Hematopoietic multipotent progenitor cell treated with erythropoietin and hydrocortisone succinate and interleukin-3 and kit ligand, for 15 days (in vitro differentiated cells): Measurements from ENCODE around the gene FLNB.
"Not testable (repeated sequence)": the region's sequence is repeated elsewhere in the genome, so short reads cannot be mapped to it uniquely, and the experiment has no call there.

ENCODE experiments used
- DNase-seq: peaks from one replicate; pipeline ENCODE4 v3.0.0-alpha.2; 2015; ENCODE audit warnings: low spot score

FLNB gene

GRCh38 chr3:58029842-58030584 is 21.8 kb downstream of the FLNB start:
- DNase-seq = no peak

GRCh38 chr3:58032186-58032585 is 24.0 kb downstream of the FLNB start:
- DNase-seq = no peak

- DNase-seq = no peak
Measured at GRCh38 chr3:58034738-58035523, 26.7 kb downstream of the FLNB start.

GRCh38 chr3:58035524-58036255 is 27.5 kb downstream of the FLNB start:
- DNase-seq = no peak

GRCh38 chr3:58036293-58037032 is 28.2 kb downstream of the FLNB start:
- DNase-seq = no peak

GRCh38 chr3:58037141-58037910 is 29.1 kb downstream of the FLNB start:
- DNase-seq = no peak

GRCh38 chr3:58038675-58039292 is 30.6 kb downstream of the FLNB start:
- DNase-seq = no peak

GRCh38 chr3:58039601-58040000 is 31.4 kb downstream of the FLNB start:
- no peak for DNase-seq

GRCh38 chr3:58041182-58041825 is 33.1 kb downstream of the FLNB start:
- no peak for DNase-seq

GRCh38 chr3:58041826-58042324 is 33.7 kb downstream of the FLNB start:
- no peak for DNase-seq

GRCh38 chr3:58042947-58043707 is 34.9 kb downstream of the FLNB start:
- DNase-seq = no peak

GRCh38 chr3:58043933-58044332 is 35.7 kb downstream of the FLNB start:
- no peak for DNase-seq

GRCh38 chr3:58044691-58045483 is 36.7 kb downstream of the FLNB start:
- DNase-seq = no peak

- no peak for DNase-seq
Measured at GRCh38 chr3:58047826-58048225, 39.6 kb downstream of the FLNB start.

GRCh38 chr3:58048301-58048700 is 40.1 kb downstream of the FLNB start:
- DNase-seq = no peak

- DNase-seq = no peak
Measured at GRCh38 chr3:58049143-58049785, 41.0 kb downstream of the FLNB start.

GRCh38 chr3:58051196-58051595 is 43.0 kb downstream of the FLNB start:
- DNase-seq = no peak

- DNase-seq = not testable (repeated sequence)
Measured at GRCh38 chr3:58051658-58052261, 43.5 kb downstream of the FLNB start.
